AG09319 (cell line): ENCODE data around the gene ANKRD12.

Experiments
- DNase-seq: peaks from one replicate; pipeline ENCODE4 v3.0.0-alpha.2; 2010; ENCODE audit warnings: low read depth; ENCODE audit errors: extremely low read depth
- TF ChIP-seq, protein P1 (sequence below): IDR thresholded peaks from 2 replicates; pipeline ENCODE4 v1.5.1; 2011; ENCODE audit warnings: low read depth, mild to moderate bottlenecking, inconsistent platforms, low read length, moderate library complexity

ANKRD12 gene

DNA sequence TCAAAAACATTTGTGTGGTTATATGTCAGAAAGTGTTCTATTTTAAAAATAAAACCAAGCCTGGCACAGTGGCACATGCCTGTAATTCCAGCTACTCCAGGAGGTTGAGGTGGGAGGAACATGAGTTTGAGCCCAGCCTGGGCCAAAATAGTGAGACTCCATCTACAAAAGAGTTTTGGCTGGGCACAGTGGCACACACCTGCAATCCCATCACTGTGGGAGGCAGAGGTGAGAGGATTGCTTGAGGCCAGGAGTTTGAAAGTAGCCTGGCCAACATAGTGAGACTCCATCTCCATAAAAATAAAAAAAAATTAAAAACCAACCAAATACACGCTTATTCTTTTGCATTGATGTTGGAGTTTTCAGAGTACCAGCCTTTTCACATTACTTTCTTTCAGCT, 9.6 kb downstream of the ANKRD12 start:
- no peak for DNase-seq
- TF ChIP-seq, protein P1, sequence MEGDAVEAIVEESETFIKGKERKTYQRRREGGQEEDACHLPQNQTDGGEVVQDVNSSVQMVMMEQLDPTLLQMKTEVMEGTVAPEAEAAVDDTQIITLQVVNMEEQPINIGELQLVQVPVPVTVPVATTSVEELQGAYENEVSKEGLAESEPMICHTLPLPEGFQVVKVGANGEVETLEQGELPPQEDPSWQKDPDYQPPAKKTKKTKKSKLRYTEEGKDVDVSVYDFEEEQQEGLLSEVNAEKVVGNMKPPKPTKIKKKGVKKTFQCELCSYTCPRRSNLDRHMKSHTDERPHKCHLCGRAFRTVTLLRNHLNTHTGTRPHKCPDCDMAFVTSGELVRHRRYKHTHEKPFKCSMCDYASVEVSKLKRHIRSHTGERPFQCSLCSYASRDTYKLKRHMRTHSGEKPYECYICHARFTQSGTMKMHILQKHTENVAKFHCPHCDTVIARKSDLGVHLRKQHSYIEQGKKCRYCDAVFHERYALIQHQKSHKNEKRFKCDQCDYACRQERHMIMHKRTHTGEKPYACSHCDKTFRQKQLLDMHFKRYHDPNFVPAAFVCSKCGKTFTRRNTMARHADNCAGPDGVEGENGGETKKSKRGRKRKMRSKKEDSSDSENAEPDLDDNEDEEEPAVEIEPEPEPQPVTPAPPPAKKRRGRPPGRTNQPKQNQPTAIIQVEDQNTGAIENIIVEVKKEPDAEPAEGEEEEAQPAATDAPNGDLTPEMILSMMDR, result no peak

DNA sequence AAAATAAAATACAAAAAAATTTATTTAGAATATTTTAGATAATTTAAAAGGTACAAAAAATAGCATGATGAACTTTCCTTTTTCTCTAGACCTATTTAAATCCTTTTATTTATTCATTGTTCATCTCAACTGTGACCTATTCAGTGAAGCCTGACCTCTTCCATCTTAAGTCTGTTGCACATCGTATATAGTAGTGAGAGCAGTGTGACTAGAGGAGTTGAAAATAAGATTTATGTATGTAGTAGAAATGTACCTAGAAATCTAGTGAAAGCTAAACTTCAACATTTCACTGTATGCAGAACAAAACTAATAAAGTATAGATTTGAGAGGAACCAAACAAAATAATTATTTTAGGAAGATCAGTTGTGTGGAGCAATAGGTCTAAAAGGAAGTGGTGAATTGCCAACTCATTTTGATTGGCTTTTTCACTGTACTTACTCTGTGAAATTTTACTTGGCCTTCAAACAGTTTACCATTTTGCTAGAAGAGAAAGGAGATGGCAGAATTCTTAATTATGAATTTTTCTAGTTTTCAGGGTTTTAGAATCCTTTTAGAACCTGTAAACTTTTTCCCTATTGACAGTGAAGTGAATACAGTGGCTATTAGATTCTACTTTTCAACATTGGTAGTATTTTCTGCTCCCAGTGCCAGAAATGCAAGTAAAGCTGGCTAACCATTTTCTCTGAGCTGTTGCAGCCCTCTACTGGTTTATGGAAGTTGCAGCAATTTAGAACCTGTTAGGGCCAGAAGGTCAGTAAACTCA, 11.0 kb downstream of the ANKRD12 start:
- DNase-seq, result peak; percentile 49
- TF ChIP-seq, protein P1, result peak; percentile 82

DNA sequence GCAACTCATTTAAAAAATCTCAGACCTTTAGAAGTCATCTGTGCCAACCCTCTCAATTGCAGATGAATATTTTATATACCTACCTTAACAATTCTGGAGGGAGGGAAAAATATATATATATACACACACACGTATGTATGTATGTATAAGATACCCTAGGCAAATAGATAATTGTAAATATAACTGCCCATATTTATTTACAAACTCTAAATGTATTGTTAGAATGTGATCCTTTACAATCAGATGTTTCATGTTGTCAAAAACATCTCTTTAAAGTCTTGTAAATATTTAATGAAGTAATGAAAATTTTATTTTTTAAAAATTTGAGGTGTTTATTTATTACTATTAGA, 11.6 kb downstream of the ANKRD12 start:
- TF ChIP-seq, protein P1, result no peak

DNA sequence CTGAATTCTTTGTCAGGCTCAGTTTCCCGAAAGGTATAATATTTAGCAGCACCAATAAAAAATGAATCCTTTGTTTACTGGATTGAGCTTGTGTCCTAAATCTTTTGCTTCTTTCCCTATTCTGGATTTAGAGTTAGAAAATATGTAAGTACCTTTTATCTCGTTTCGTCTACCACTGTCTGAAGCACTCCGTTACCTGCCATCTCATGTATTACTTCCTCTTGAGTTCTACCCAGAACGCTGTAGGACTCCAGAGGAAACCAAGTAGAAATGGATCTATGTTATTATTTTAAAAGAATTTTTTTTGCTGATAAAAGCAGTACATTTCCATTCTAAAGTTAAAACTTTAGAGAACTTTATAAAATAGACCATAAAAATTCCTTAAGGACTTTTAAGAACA, 13.5 kb downstream of the ANKRD12 start:
- TF ChIP-seq, protein P1, result no peak
- DNase-seq, result no peak

More for the DNA sequence above, 11.6 kb downstream of the ANKRD12 start:
- DNase-seq, result no peak

DNA sequence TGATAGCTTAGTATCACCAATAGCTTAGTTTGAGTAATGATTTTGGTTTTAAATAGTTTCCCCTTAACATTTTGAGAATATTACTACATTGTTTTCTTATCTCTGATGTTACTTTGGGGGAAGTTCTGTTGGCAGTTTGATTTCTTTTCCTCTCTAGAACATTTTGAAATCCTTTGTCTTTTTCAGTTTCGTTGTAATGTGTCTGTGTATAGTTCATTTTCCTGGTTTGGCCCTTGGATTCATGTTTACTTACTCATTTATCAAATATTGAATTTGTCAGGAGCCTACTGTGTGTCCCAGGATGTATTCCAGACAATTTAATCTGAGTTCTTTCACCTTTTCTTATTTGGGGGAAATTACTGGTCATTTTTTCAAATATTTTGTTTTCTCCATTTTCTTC, 16.7 kb downstream of the ANKRD12 start:
- no peak for DNase-seq

DNA sequence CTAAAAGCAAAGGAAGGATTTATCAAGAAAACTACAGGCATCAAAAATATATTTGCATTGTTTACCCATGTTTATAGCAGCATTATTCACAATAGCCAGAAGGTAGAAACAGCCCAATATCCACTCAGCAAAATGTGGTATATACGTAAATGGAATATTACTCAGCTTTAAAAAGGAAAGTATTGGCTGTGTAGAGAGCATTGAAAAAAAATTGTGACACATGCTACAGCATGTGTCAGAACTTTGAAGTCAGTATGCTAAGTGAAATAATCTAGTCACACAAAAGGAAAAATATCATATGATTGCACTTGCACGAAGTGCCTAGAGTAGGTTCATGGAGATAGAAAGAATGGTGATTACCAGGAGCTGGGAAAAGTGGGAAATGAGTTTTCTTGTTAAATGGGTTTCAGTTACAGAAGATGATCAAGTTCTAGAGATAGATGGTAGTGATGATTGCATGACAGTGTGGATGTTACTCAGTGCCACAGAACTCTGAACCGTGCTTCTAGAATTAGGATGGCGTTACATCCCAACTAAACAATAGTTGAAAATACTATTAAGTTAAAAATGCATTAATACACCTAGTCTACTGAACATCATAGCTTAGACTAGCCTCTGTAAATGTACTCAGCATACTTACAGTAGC, 20.1 kb downstream of the ANKRD12 start:
- TF ChIP-seq, protein P1, result no peak
- DNase-seq, result no peak

More for the DNA sequence above, 16.7 kb downstream of the ANKRD12 start:
- TF ChIP-seq, protein P1, result no peak

DNA sequence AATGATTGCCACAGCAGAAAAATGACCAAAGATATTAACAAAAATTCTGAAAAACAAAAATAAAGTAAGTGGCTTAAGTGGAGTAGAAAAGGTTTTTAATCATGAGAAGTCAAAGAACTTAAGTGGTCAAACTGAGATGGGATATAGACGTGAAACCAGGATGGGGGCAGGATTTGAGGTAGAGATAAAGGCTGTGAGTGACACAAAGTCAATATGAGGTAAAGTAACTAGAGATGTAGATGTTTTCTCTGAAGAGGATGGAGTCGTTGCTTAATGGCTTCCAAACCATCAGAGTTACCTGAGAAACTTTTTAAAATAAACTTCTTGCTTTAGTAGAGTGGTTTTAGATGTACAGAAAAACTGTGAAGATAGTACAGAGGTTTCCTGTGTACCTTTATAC, 21.2 kb downstream of the ANKRD12 start:
- no peak for DNase-seq
- TF ChIP-seq, protein P1, result no peak
